Omental fat pad (tissue), 4 donors: ENCODE results near the gene STOM. TPM values are rescaled to one million over a fixed set of nuclear protein-coding genes. Genes with fewer than 3 reads are reported as not detected.
A peak's percentile ranks its signal among the peaks of the same experiment; 100 is the strongest.

Experiments
- ATAC-seq: fragments of 150-250 bp; one replicate; pipeline ENCODE4 v1.9.1; 2016; ENCODE audit warnings: mild to moderate bottlenecking, moderate library complexity; ENCODE audit not compliant: low FRiP score
- DNase-seq: peaks from one replicate; pipeline ENCODE4 v3.0.0-alpha.2; 2019; ENCODE audit warnings: low spot score
- total RNA-seq, 4 donors: library from RNA; depleted of rRNA; stranded (reverse); fragments of >200 nt; gene quantifications; one replicate each; pipeline ENCODE4 v1.1.0, GENCODE V29; 2016
- TF ChIP-seq, protein P1 (sequence below), 3 donors: fragments of 450-650 bp; IDR thresholded peaks; one replicate each; pipeline ENCODE4 v1.5.1; 2016 to 2017; ENCODE audit warnings: antibody characterized with exemption in 3 of 3, mild to moderate bottlenecking in 3 of 3, moderate library complexity in 2 of 3

STOM gene, protein sequence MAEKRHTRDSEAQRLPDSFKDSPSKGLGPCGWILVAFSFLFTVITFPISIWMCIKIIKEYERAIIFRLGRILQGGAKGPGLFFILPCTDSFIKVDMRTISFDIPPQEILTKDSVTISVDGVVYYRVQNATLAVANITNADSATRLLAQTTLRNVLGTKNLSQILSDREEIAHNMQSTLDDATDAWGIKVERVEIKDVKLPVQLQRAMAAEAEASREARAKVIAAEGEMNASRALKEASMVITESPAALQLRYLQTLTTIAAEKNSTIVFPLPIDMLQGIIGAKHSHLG
- 1,000 to 10,000 TPM in 1 of 4 donors, 100 to 1,000 TPM in 3; 398 to 1,331 (median 641) TPM for total RNA-seq

- DNase-seq (peak; percentile 62), ATAC-seq (peak; percentile 70)
- TF ChIP-seq, protein P1, sequence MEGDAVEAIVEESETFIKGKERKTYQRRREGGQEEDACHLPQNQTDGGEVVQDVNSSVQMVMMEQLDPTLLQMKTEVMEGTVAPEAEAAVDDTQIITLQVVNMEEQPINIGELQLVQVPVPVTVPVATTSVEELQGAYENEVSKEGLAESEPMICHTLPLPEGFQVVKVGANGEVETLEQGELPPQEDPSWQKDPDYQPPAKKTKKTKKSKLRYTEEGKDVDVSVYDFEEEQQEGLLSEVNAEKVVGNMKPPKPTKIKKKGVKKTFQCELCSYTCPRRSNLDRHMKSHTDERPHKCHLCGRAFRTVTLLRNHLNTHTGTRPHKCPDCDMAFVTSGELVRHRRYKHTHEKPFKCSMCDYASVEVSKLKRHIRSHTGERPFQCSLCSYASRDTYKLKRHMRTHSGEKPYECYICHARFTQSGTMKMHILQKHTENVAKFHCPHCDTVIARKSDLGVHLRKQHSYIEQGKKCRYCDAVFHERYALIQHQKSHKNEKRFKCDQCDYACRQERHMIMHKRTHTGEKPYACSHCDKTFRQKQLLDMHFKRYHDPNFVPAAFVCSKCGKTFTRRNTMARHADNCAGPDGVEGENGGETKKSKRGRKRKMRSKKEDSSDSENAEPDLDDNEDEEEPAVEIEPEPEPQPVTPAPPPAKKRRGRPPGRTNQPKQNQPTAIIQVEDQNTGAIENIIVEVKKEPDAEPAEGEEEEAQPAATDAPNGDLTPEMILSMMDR (IDR thresholded peaks at IDR 0.05): no peak
Measured at GRCh38 chr9:121369595-121370265, at the start of gene STOM. Gene STOM, minus strand, starts transcription at chr9:121370250. Its CDS starts 63 bp downstream, at chr9:121370187.

DNA sequence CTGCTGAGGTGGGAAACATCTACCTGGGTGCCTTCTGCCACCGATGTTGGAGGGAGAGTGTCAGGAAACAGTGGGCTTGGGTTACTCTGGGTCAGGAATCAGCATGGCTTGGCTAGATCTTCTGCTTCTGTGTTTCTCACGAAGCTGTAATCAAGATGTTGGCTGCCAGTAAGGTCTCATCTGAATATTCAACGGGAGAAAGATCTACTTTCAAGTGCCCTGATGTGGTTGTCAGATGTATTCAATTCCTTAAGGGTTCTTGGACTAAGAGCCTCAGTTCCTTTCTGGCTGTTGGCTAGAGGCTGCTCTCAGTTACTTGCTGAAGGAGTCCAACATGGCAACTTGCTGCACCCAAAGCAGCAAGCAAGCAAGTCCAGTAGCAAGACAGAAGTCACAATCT is 41.9 kb upstream of the STOM start:
- ATAC-seq: no peak
- TF ChIP-seq, protein P1 (IDR thresholded peaks at IDR 0.05): no peak
- no peak for DNase-seq

DNA sequence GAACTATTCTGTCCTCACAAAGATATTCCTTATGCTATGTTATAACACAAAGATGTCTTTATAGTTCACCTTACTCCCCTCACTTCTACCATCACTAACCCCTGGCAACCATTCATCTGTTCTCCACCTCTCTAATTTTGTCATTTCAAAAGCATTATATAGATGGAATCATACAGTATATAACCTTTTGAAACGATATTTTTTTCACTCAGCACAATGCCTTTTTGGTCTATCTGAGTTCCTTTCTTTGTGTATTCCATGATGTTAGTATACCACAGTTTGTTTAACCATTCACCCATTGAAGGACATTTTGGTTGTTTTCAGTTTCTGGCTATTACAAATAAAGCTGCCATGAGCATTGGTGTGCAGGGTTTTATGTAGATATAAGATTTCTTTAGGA is 35.8 kb upstream of the STOM start:
- TF ChIP-seq, protein P1 (IDR thresholded peaks at IDR 0.05): no peak
- DNase-seq (no peak), ATAC-seq (no peak)

- no peak for ATAC-seq
Measured at GRCh38 chr9:121404906-121405305, 34.9 kb upstream of the STOM start.

GRCh38 chr9:121399883-121400607 is 30.0 kb upstream of the STOM start:
- ATAC-seq (no peak), DNase-seq (no peak)
- TF ChIP-seq, protein P1 (IDR thresholded peaks at IDR 0.05): peak in 2 of 3 donors; percentile 69 to 77

More at GRCh38 chr9:121404906-121405305, 34.9 kb upstream of the STOM start:
- DNase-seq: no peak
- TF ChIP-seq, protein P1 (IDR thresholded peaks at IDR 0.05): no peak

GRCh38 chr9:121399126-121399882 is 29.3 kb upstream of the STOM start:
- no peak for ATAC-seq
- DNase-seq: no peak
- TF ChIP-seq, protein P1 (IDR thresholded peaks at IDR 0.05): no peak
